Calu3 (cell line): ENCODE data around the gene SEMA3C. TPM values are rescaled to one million over a fixed set of nuclear protein-coding genes. Genes with fewer than 3 reads are reported as not detected.

ENCODE experiments used
- BruUV-seq: library from RNA; stranded (reverse); fragments of 400-500 nt; replicated peaks from 2 replicates; lab custom pipeline; 2021; lab: Mats Ljungman, UMichigan
- CTCF ChIA-PET: fragments of 300-600 bp; sonication (Branson Sonifier 250); formaldehyde crosslinking; loops from one replicate; lab custom pipeline; 2022; ENCODE audit warnings: antibody characterized with exemption; lab: Charles Lee
- DNase-seq: peaks from one replicate; pipeline ENCODE4 v3.0.0; 2022
- H3K27ac Mint-ChIP-seq: one replicate; pipeline ENCODE4 v1.8.0; 2022; ENCODE audit warnings: mixed read lengths; ENCODE audit not compliant: unreplicated experiment
- H3K27me3 Mint-ChIP-seq: one replicate; pipeline ENCODE4 v1.8.0; 2022; ENCODE audit warnings: mixed read lengths; ENCODE audit not compliant: unreplicated experiment
- H3K36me3 Mint-ChIP-seq: one replicate; pipeline ENCODE4 v1.8.0; 2022; ENCODE audit warnings: mild to moderate bottlenecking, moderate library complexity, mixed read lengths; ENCODE audit not compliant: insufficient read depth, unreplicated experiment
- H3K4me1 Mint-ChIP-seq: one replicate; pipeline ENCODE4 v1.8.0; 2022; ENCODE audit warnings: mild to moderate bottlenecking, low read depth, mixed read lengths; ENCODE audit not compliant: unreplicated experiment
- H3K4me3 Mint-ChIP-seq: one replicate; pipeline ENCODE4 v1.8.0; 2022; ENCODE audit warnings: mild to moderate bottlenecking, low read depth, moderate library complexity, mixed read lengths; ENCODE audit not compliant: unreplicated experiment
- H3K9me3 Mint-ChIP-seq: one replicate; pipeline ENCODE4 v1.8.0; 2022; ENCODE audit warnings: low read depth, mixed read lengths; ENCODE audit not compliant: unreplicated experiment
- CTCF ChIP-seq: fragments of 200-600 bp; IDR thresholded peaks from one replicate; pipeline ENCODE4 v1.8.0; 2022; ENCODE audit warnings: antibody characterized with exemption; ENCODE audit not compliant: unreplicated experiment
- intact Hi-C: fragments of 100-400 bp; cut with micrococcal nuclease; formaldehyde crosslinking; loops from one replicate; pipeline ENCODE4 v1.10.0; 2022; ENCODE audit not compliant: unreplicated experiment
- total RNA-seq: library from RNA; stranded (reverse); gene quantifications from 2 replicates; pipeline ENCODE4 v1.2.3, GENCODE V29; 2022

SEMA3C gene
- total RNA-seq, 1 experiment from 2014 or later = 67.7 TPM

- intact Hi-C loops = no loop called here
- no peaks in the 10 kb centered on the region for H3K9me3 Mint-ChIP-seq
- TF ChIP-seq CTCF = no peak
- no peaks in the 10 kb centered on the region for H3K27me3 Mint-ChIP-seq
- H3K4me1 Mint-ChIP-seq = no peaks in the 10 kb centered on the region
- no peak for DNase-seq
- H3K27ac Mint-ChIP-seq = no peak overlapping the region
- BruUV-seq = no TSS peak
- no peaks in the 10 kb centered on the region for H3K36me3 Mint-ChIP-seq
- H3K4me3 Mint-ChIP-seq = no peak overlapping the region
- CTCF ChIA-PET = interaction anchor here (0.6 kb wide), 1 partner anchor 63 kb away, joined by 3 read pairs; no protein-coding TSS in a partner anchor
Observed at GRCh38 chr7:80764132-80764531, 154.7 kb downstream of the SEMA3C start.

- H3K9me3 Mint-ChIP-seq = no peaks in the 10 kb centered on the region
- no peak overlapping the region for H3K27ac Mint-ChIP-seq
- intact Hi-C loops = no loop called here
- no peak overlapping the region for H3K4me3 Mint-ChIP-seq
- H3K4me1 Mint-ChIP-seq = no peaks in the 10 kb centered on the region
- CTCF ChIA-PET = interaction anchor here (0.6 kb wide), 1 partner anchor 63 kb away, joined by 3 read pairs; no protein-coding TSS in a partner anchor
- no peaks in the 10 kb centered on the region for H3K27me3 Mint-ChIP-seq
- BruUV-seq = no TSS peak
- no peak for TF ChIP-seq CTCF
- H3K36me3 Mint-ChIP-seq = no peaks in the 10 kb centered on the region
- DNase-seq = no peak
Observed at GRCh38 chr7:80763704-80764103, 155.1 kb downstream of the SEMA3C start.

- no peak for TF ChIP-seq CTCF
- H3K27ac Mint-ChIP-seq = no peak overlapping the region
- H3K4me3 Mint-ChIP-seq = no peak overlapping the region
- H3K27me3 Mint-ChIP-seq = no peaks in the 10 kb centered on the region
- H3K4me1 Mint-ChIP-seq = no peaks in the 10 kb centered on the region
- H3K36me3 Mint-ChIP-seq = no peaks in the 10 kb centered on the region
- no peaks in the 10 kb centered on the region for H3K9me3 Mint-ChIP-seq
- CTCF ChIA-PET = no interaction called here
- no peak for DNase-seq
- intact Hi-C loops = no loop called here
- BruUV-seq = no TSS peak
Observed at GRCh38 chr7:80763289-80763688, 155.6 kb downstream of the SEMA3C start.

- CTCF ChIA-PET = no interaction called here
- DNase-seq = no peak
- Mint-ChIP-seq H3K9me3 (no peaks in the 10 kb centered on the region), H3K36me3 (no peaks in the 10 kb centered on the region), H3K4me3 (no peak overlapping the region), H3K27ac (no peak overlapping the region), H3K4me1 (no peaks in the 10 kb centered on the region), H3K27me3 (no peaks in the 10 kb centered on the region)
- intact Hi-C loops = no loop called here
- no peak for TF ChIP-seq CTCF
- no TSS peak for BruUV-seq
Observed at GRCh38 chr7:80760292-80760691, 158.6 kb downstream of the SEMA3C start.
